NCI-H345 treated with DMSO at 0.1 percent for 48 hours (cell line): ENCODE data around the gene HDHD5.
"Not testable (repeated sequence)": the region's sequence is repeated elsewhere in the genome, so short reads cannot be mapped to it uniquely, and the experiment has no call there.

Source experiments
- DNase-seq: peaks from one replicate; lab custom pipeline; 2025; ENCODE audit not compliant: unreplicated experiment; lab: John Stamatoyannopoulos, UW

HDHD5 gene

GRCh38 chr22:17157714-17158113 lies 1.4 kb downstream of the HDHD5 start:
- DNase-seq = no peak

- DNase-seq = no peak
Measured at GRCh38 chr22:17155941-17156340, 3.1 kb downstream of the HDHD5 start.

- no peak for DNase-seq
Measured at GRCh38 chr22:17152971-17153370, 6.1 kb downstream of the HDHD5 start.

GRCh38 chr22:17152340-17152739 lies 6.7 kb downstream of the HDHD5 start:
- no peak for DNase-seq

- no peak for DNase-seq
Measured at GRCh38 chr22:17149076-17149815, 9.8 kb downstream of the HDHD5 start.

GRCh38 chr22:17147458-17147857 lies 11.6 kb downstream of the HDHD5 start:
- DNase-seq = not testable (repeated sequence)

- DNase-seq = no peak
Measured at GRCh38 chr22:17145021-17145680, 13.9 kb downstream of the HDHD5 start.

- DNase-seq = no peak
Measured at GRCh38 chr22:17143826-17144225, 15.3 kb downstream of the HDHD5 start.

- DNase-seq = no peak
Measured at GRCh38 chr22:17143101-17143500, 16.0 kb downstream of the HDHD5 start.

GRCh38 chr22:17140826-17141766 lies 18.0 kb downstream of the HDHD5 start:
- no peak for DNase-seq

- DNase-seq = no peak
Measured at GRCh38 chr22:17140022-17140421, 19.1 kb downstream of the HDHD5 start.

GRCh38 chr22:17138513-17138912 lies 20.6 kb downstream of the HDHD5 start:
- DNase-seq = no peak

GRCh38 chr22:17137861-17138425 lies 21.1 kb downstream of the HDHD5 start:
- no peak for DNase-seq

- no peak for DNase-seq
Measured at GRCh38 chr22:17137170-17137569, 21.9 kb downstream of the HDHD5 start.

- DNase-seq = no peak
Measured at GRCh38 chr22:17135153-17135760, 23.8 kb downstream of the HDHD5 start.

GRCh38 chr22:17133137-17133536 lies 25.9 kb downstream of the HDHD5 start:
- no peak for DNase-seq

- no peak for DNase-seq
Measured at GRCh38 chr22:17132112-17132511, 27.0 kb downstream of the HDHD5 start.

- DNase-seq = peak; percentile 10
Measured at GRCh38 chr22:17131686-17132085, 27.4 kb downstream of the HDHD5 start.

GRCh38 chr22:17130199-17130598 lies 28.9 kb downstream of the HDHD5 start:
- DNase-seq = no peak

GRCh38 chr22:17121233-17122195 lies 37.6 kb downstream of the HDHD5 start, which contains the start of gene TMEM121B:
Gene TMEM121B (minus strand): TSS chr22:17121360. CDS start chr22:17121127, 233 bp downstream.
- DNase-seq = peak; percentile 14
